ENCODE measurements around the gene GBE1.

GRCh38 chr3:81776643-81777042 is 15.2 kb upstream of the GBE1 start:
- TF ChIP-seq CTCF (conservative IDR thresholded peaks at IDR 0.05 in 1 of 2, IDR thresholded peaks at IDR 0.05 in 1 of 2; ENCODE audit: low read depth in 1 of 2, low read length in 2 of 2) (no peak), EZH2 (IDR thresholded peaks at IDR 0.05; ENCODE audit: low read length, missing control alignments) (no peak)
